Suprapubic skin (tissue), 4 donors: Measurements from ENCODE around the gene ZNF311. TPM values are rescaled to one million over a fixed set of nuclear protein-coding genes. Genes with fewer than 3 reads are reported as not detected.
A peak's percentile ranks its signal among the peaks of the same experiment; 100 is the strongest.

Experiments
- DNase-seq, 2 donors: peaks; one replicate each; pipeline ENCODE4 v3.0.0-alpha.2; 2019; ENCODE audit warnings: low spot score in 2 of 2
- H3K27ac ChIP-seq: fragments of 200-600 bp; sonication (generic); one replicate; pipeline ENCODE4 v1.5.1; 2019
- H3K27me3 ChIP-seq: fragments of 200-600 bp; sonication (generic); one replicate; pipeline ENCODE4 v1.5.1; 2019
- H3K36me3 ChIP-seq: fragments of 200-600 bp; sonication (generic); one replicate; pipeline ENCODE4 v1.5.1; 2019
- H3K4me1 ChIP-seq: fragments of 200-600 bp; sonication (generic); one replicate; pipeline ENCODE4 v1.5.1; 2019
- H3K4me3 ChIP-seq: fragments of 200-600 bp; sonication (generic); one replicate; pipeline ENCODE4 v1.5.1; 2019; ENCODE audit warnings: mild to moderate bottlenecking
- H3K9me3 ChIP-seq: fragments of 200-600 bp; sonication (generic); one replicate; pipeline ENCODE4 v1.5.1; 2019
- EP300 ChIP-seq: sonication (generic); formaldehyde crosslinking; IDR thresholded peaks from one replicate; pipeline ENCODE4 v1.6.1; 2017; ENCODE audit warnings: antibody characterized with exemption
- POLR2A ChIP-seq, 2 donors: fragments of 450-650 bp; IDR thresholded peaks; one replicate each; pipeline ENCODE4 v1.6.1; 2017; ENCODE audit warnings: antibody characterized with exemption in 2 of 2, mild to moderate bottlenecking in 2 of 2, moderate library complexity in 2 of 2
- POLR2AphosphoS5 ChIP-seq, 3 donors: sonication (generic); formaldehyde crosslinking; IDR thresholded peaks; one replicate each; pipeline ENCODE4 v1.6.1; 2017; ENCODE audit warnings: antibody characterized with exemption in 3 of 3
- WGBS: methylation state at CpG from one replicate; pipeline ENCODE4 v1.1.5; 2018; 5-methylcytosine and 5-hydroxymethylcytosine counted together
- total RNA-seq, 4 donors: library from RNA; depleted of rRNA; stranded (reverse); fragments of >200 nt; gene quantifications; one replicate each; pipeline ENCODE4 v1.1.0, GENCODE V29; 2016
- TF ChIP-seq, protein P1 (sequence below), 2 donors: fragments of 200-600 bp in 1 of 2; fragments of 450-650 bp in 1 of 2; sonication (generic) in 1 of 2; IDR thresholded peaks; one replicate each; pipeline ENCODE4 v1.5.1; 2016 to 2019; ENCODE audit warnings: antibody characterized with exemption in 2 of 2, mild to moderate bottlenecking in 1 of 2, moderate library complexity in 1 of 2

The ZNF311 gene
- total RNA-seq, 4 donors from 2014 or later, result 0.15 to 1.9 (median 0.57) TPM

DNA sequence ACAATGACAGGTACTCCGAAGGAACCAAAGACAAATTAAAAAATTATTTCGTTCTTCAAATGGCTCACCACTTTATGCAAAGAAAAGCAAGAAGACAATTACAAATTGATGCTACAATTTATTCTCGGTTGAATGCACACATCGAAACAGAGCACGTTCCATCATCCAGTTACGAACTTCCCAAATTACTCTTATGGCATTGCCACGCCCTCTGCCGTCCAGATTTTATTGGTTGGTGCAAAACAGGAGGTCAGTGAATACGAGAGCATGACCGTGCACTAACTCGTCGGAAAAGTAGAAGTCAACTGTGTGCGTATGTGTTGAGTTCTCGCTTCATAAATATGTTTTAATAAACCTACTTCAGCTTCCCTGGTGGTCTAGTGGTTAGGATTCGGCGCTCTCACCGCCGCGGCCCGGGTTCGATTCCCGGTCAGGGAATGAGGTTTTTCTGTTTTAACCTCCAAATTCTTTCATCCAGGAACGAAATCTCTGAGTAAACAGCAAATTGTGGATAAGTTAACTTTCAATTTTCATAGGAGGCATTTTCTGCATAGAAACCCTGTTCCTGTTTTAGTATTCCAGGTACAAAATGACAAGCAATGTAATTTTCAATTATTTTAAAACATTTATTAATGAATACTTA, 23.2 kb downstream of the ZNF311 start:
- H3K4me3 ChIP-seq, result peak overlapping the region; percentile 65
- H3K27ac ChIP-seq, result peak overlapping the region; percentile 48
- peak; percentile 87 to 91 for DNase-seq
- peak; percentile 63 to 90 (median 65) for TF ChIP-seq POLR2AphosphoS5 (IDR thresholded peaks at IDR 0.05)
- TF ChIP-seq, protein P1, sequence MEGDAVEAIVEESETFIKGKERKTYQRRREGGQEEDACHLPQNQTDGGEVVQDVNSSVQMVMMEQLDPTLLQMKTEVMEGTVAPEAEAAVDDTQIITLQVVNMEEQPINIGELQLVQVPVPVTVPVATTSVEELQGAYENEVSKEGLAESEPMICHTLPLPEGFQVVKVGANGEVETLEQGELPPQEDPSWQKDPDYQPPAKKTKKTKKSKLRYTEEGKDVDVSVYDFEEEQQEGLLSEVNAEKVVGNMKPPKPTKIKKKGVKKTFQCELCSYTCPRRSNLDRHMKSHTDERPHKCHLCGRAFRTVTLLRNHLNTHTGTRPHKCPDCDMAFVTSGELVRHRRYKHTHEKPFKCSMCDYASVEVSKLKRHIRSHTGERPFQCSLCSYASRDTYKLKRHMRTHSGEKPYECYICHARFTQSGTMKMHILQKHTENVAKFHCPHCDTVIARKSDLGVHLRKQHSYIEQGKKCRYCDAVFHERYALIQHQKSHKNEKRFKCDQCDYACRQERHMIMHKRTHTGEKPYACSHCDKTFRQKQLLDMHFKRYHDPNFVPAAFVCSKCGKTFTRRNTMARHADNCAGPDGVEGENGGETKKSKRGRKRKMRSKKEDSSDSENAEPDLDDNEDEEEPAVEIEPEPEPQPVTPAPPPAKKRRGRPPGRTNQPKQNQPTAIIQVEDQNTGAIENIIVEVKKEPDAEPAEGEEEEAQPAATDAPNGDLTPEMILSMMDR (IDR thresholded peaks at IDR 0.05), result no peak
- H3K36me3 ChIP-seq, result no peaks in the 10 kb centered on the region
- WGBS, result under 1% methylated on average over 23 of the region's 23 CpGs
- H3K4me1 ChIP-seq, result peaks cover 27% of the 10 kb centered on the region
- H3K27me3 ChIP-seq, result peaks cover 4% of the 10 kb centered on the region
- H3K9me3 ChIP-seq, result no peaks in the 10 kb centered on the region

DNA sequence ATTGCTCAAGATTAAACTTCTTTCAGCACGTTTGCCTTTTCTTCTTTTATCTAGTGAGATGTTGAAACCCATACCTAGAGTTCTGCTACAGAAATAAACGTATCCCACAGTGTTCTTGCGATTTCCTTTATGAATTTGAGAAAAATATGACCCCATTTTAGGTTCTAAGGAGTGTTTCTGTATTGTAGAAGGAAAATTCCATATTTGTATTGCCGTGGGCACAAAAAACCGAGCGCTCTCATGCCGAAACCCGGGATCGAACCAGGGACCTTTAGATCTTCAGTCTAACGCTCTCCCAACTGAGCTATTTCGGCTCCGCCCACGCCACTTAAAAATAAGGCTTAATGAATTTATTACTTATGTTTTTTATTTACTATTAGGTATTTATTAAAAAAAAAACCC, 23.7 kb downstream of the ZNF311 start:
- Histone ChIP-seq H3K4me3 (peak overlapping the region; percentile 65), H3K4me1 (peaks cover 27% of the 10 kb centered on the region), H3K27me3 (peaks cover 4% of the 10 kb centered on the region), H3K9me3 (no peaks in the 10 kb centered on the region), H3K36me3 (no peaks in the 10 kb centered on the region), H3K27ac (peak overlapping the region; percentile 48)
- TF ChIP-seq POLR2A (IDR thresholded peaks at IDR 0.05) (no peak), EP300 (no peak), POLR2AphosphoS5 (IDR thresholded peaks at IDR 0.05) (peak in 1 of 3 donors; percentile 24)
- TF ChIP-seq, protein P1 (IDR thresholded peaks at IDR 0.05), result no peak
- WGBS, result under 1% methylated on average over 13 of the region's 13 CpGs
- peak in 1 of 2 donors; percentile 76 for DNase-seq

DNA sequence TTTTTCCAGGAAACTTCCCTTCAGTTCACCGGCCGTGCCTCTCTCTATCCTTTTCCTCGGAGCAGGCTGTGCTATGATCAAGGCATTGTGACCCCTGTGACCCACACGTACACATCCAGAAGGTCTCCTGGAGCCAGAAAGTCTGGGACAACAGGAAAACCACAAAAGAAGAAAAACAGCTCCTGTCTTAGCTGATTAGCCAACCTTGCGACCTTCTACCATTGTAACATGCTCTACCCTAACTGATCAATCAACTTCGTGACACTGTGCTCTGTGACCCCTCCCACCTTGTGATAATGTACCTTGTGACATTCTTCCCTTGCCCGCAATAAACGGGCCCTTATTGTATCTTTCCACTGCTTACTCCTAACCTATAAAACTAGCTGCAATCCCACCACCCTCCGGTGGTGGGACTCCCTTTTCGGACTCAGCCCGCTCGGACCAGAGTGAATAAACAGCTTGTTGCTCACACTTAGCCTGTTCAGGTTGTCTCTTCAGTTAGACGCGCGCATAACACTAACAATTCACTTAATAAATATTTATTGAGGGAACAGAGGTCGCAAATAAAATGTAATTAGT, 24.2 kb downstream of the ZNF311 start:
- no peak for DNase-seq
- Histone ChIP-seq H3K27me3 (peaks cover 4% of the 10 kb centered on the region), H3K4me3 (peak overlapping the region; percentile 65), H3K36me3 (no peaks in the 10 kb centered on the region), H3K9me3 (no peaks in the 10 kb centered on the region), H3K4me1 (peaks cover 26% of the 10 kb centered on the region), H3K27ac (peak overlapping the region; percentile 48)
- WGBS, result 4% methylated on average over 16 of the region's 16 CpGs
- TF ChIP-seq, protein P1 (IDR thresholded peaks at IDR 0.05), result peak in 1 of 2 donors; percentile 17
- TF ChIP-seq POLR2A (IDR thresholded peaks at IDR 0.05), result no peak

DNA sequence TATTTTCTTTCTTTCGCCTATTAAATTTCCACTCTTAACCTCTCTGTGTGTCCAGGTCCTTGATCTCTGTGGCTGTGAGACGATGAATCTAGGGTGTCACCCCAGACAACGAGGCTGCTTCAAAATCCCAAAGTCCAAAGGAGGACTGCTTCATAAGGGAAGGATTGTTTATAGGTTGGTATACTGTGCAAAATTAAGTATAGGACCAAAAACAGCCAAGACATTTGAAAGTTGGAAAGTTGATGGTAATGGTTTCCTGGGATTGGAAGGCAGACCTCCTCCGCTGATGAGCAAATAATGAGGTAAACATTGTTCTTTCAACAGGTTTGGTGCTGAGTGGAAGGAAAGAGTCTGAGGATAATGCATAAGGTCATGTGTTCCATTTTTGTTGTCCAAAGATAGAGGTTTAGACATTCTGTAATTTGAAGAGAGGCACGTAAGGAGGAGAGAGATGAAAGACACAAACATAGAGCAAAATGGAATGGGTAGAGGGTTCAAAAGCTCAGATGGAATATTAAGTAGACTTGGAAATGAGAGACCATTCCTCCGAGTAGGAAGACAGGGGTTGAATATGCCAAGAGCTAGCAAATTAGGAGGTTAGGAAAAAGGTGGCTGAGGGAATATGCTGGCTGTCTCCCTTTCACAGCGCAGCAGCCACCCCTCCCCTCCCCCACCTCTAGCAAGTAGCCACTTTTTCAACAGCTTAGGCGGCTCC, 24.8 kb downstream of the ZNF311 start:
- H3K36me3 ChIP-seq, result no peaks in the 10 kb centered on the region
- H3K9me3 ChIP-seq, result no peaks in the 10 kb centered on the region
- WGBS, result 53% methylated on average over 8 of the region's 8 CpGs
- DNase-seq, result no peak
- H3K27me3 ChIP-seq, result peaks cover 4% of the 10 kb centered on the region
- H3K4me1 ChIP-seq, result peaks cover 23% of the 10 kb centered on the region
- TF ChIP-seq POLR2AphosphoS5 (IDR thresholded peaks at IDR 0.05) (no peak), EP300 (no peak), POLR2A (IDR thresholded peaks at IDR 0.05) (no peak)
- TF ChIP-seq, protein P1 (IDR thresholded peaks at IDR 0.05), result no peak
- no peak overlapping the region for H3K27ac ChIP-seq
- H3K4me3 ChIP-seq, result peak overlapping the region; percentile 65

DNA sequence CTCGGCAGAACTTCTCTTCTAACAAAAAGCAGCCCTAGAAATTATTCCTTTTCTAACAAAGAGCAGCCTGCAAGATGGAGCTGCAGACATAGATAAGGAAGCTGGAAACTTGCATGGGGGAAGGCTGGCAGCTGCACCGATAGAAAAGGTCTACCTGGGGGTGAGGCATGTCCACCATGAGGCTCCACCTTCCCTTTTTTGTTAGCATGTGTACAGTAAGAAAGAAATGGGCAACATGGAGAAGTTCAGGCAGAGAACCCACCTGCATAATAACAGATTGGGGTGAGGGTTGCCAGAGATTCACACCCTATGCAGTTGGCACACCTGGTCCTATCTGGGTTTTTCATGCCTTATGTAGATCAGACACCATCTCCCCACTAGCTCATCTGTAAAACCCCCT, 25.4 kb downstream of the ZNF311 start:
- DNase-seq, result no peak
- H3K9me3 ChIP-seq, result no peaks in the 10 kb centered on the region
- 44% methylated on average over 2 of the region's 2 CpGs for WGBS
- no peaks in the 10 kb centered on the region for H3K36me3 ChIP-seq
- peaks cover 4% of the 10 kb centered on the region for H3K27me3 ChIP-seq
- H3K4me3 ChIP-seq, result no peak overlapping the region
- peaks cover 23% of the 10 kb centered on the region for H3K4me1 ChIP-seq
- TF ChIP-seq POLR2AphosphoS5 (IDR thresholded peaks at IDR 0.05) (no peak), POLR2A (IDR thresholded peaks at IDR 0.05) (no peak), EP300 (no peak)
- TF ChIP-seq, protein P1 (IDR thresholded peaks at IDR 0.05), result no peak
- H3K27ac ChIP-seq, result no peak overlapping the region
